ENCODE measurements around the gene KCNQ2.

KCNQ2 gene

DNA sequence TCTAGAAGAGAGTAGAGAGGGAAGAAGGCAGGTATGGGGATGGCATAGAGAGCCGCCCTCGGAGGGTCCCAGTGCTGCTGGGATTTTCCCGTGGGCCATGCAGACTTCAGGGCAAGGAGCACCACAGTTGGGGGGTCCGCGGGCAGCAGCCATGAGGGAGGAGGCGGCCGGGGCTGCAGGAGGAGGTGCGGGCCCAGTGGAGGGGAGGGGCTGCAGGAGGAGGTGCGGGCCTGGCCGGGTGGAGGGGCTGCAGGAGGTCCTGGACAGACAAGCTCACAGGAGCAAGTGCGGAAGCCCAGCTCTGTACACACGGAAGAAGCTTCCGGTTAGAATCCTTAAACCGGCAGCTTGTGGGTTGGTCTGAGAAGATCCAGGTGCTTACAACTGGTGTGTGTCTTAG lies 76.7 kb downstream of the KCNQ2 start:
- H3K27me3 ChIP-seq (ENCODE audit: insufficient read depth, low read length, poor library complexity): no peaks in the 10 kb centered on the region
- no peak overlapping the region for H3K9ac ChIP-seq (ENCODE audit: low read length)
- no peak overlapping the region for H2BK120ac ChIP-seq (ENCODE audit: low read depth, low read length)
- no peaks in the 10 kb centered on the region for H3K36me3 ChIP-seq (ENCODE audit: control insufficient read depth, insufficient read depth, low read length)
- no peak for DNase-seq
- no peak overlapping the region for H2BK15ac ChIP-seq (replicated peaks; ENCODE audit: low read depth)
- H3K4me1 ChIP-seq (ENCODE audit: control insufficient read depth, low read depth, low read length): no peaks in the 10 kb centered on the region
- H4K8ac ChIP-seq (ENCODE audit: low read depth, low read length): no peak overlapping the region
- no peak overlapping the region for H3K4me2 ChIP-seq (ENCODE audit: low read length)
- H3K79me1 ChIP-seq (ENCODE audit: low read length): no peaks in the 10 kb centered on the region
- H3K4me3 ChIP-seq (ENCODE audit: low read length): no peak overlapping the region
- H3K4ac ChIP-seq (ENCODE audit: low read depth, low read length): no peak overlapping the region
- H2BK5ac ChIP-seq (ENCODE audit: low read length): no peak overlapping the region
- H3K23ac ChIP-seq (ENCODE audit: low read length): no peak overlapping the region
- no peak overlapping the region for H4K5ac ChIP-seq (ENCODE audit: low read length)
- H3K27ac ChIP-seq (ENCODE audit: low read depth, low read length): no peak overlapping the region
- no peak overlapping the region for H3K18ac ChIP-seq (ENCODE audit: low read length)
- no peak overlapping the region for H3K56ac ChIP-seq (ENCODE audit: low read length)
- no CpG with 5 or more reads among the region's 14 CpGs for WGBS (ENCODE audit: extremely low coverage, insufficient coverage, low lambda C conversion rate)
- H3K79me2 ChIP-seq (ENCODE audit: control insufficient read depth, insufficient read depth, low read length): no peaks in the 10 kb centered on the region
- H2AK5ac ChIP-seq (ENCODE audit: low read length): no peak overlapping the region

GRCh38 chr20:63394920-63395455 lies 77.5 kb downstream of the KCNQ2 start:
- Histone ChIP-seq H4K8ac (ENCODE audit: low read depth, low read length) (no peak overlapping the region), H3K4me2 (ENCODE audit: low read length) (no peak overlapping the region), H3K27me3 (ENCODE audit: insufficient read depth, low read length, poor library complexity) (no peaks in the 10 kb centered on the region), H3K4me3 (ENCODE audit: low read length) (no peak overlapping the region), H3K79me1 (ENCODE audit: low read length) (no peaks in the 10 kb centered on the region), H3K4ac (ENCODE audit: low read depth, low read length) (no peak overlapping the region), H3K56ac (ENCODE audit: low read length) (no peak overlapping the region), H3K9ac (ENCODE audit: low read length) (no peak overlapping the region), H3K23ac (ENCODE audit: low read length) (no peak overlapping the region), H2AK5ac (ENCODE audit: low read length) (no peak overlapping the region), H3K27ac (ENCODE audit: low read depth, low read length) (no peak overlapping the region), H4K5ac (ENCODE audit: low read length) (no peak overlapping the region), H3K79me2 (ENCODE audit: control insufficient read depth, insufficient read depth, low read length) (no peaks in the 10 kb centered on the region), H3K4me1 (ENCODE audit: control insufficient read depth, low read depth, low read length) (no peaks in the 10 kb centered on the region), H2BK120ac (ENCODE audit: low read depth, low read length) (no peak overlapping the region), H3K18ac (ENCODE audit: low read length) (no peak overlapping the region), H2BK15ac (replicated peaks; ENCODE audit: low read depth) (no peak overlapping the region), H2BK5ac (ENCODE audit: low read length) (no peak overlapping the region), H3K36me3 (ENCODE audit: control insufficient read depth, insufficient read depth, low read length) (no peaks in the 10 kb centered on the region)
- WGBS (ENCODE audit: extremely low coverage, insufficient coverage, low lambda C conversion rate): no CpG with 5 or more reads among the region's 22 CpGs
- no peak for DNase-seq

- Histone ChIP-seq H3K4me2 (ENCODE audit: low read length) (no peak overlapping the region), H3K27me3 (ENCODE audit: insufficient read depth, low read length, poor library complexity) (no peaks in the 10 kb centered on the region), H4K8ac (ENCODE audit: low read depth, low read length) (no peak overlapping the region), H3K56ac (ENCODE audit: low read length) (no peak overlapping the region), H3K36me3 (ENCODE audit: control insufficient read depth, insufficient read depth, low read length) (no peaks in the 10 kb centered on the region), H3K9ac (ENCODE audit: low read length) (no peak overlapping the region), H2BK5ac (ENCODE audit: low read length) (no peak overlapping the region), H2AK5ac (ENCODE audit: low read length) (no peak overlapping the region), H3K4me3 (ENCODE audit: low read length) (no peak overlapping the region), H4K5ac (ENCODE audit: low read length) (no peak overlapping the region), H2BK120ac (ENCODE audit: low read depth, low read length) (no peak overlapping the region), H3K79me2 (ENCODE audit: control insufficient read depth, insufficient read depth, low read length) (no peaks in the 10 kb centered on the region), H3K18ac (ENCODE audit: low read length) (no peak overlapping the region), H3K79me1 (ENCODE audit: low read length) (no peaks in the 10 kb centered on the region), H3K4ac (ENCODE audit: low read depth, low read length) (no peak overlapping the region), H3K23ac (ENCODE audit: low read length) (no peak overlapping the region), H3K27ac (ENCODE audit: low read depth, low read length) (no peak overlapping the region), H2BK15ac (replicated peaks; ENCODE audit: low read depth) (no peak overlapping the region), H3K4me1 (ENCODE audit: control insufficient read depth, low read depth, low read length) (no peaks in the 10 kb centered on the region)
- WGBS (ENCODE audit: extremely low coverage, insufficient coverage, low lambda C conversion rate): no CpG with 5 or more reads among the region's 32 CpGs
- DNase-seq: peak; percentile 42
Measured at GRCh38 chr20:63394069-63394919, 78.2 kb downstream of the KCNQ2 start.

- H2BK5ac ChIP-seq (ENCODE audit: low read length): no peak overlapping the region
- H3K18ac ChIP-seq (ENCODE audit: low read length): no peak overlapping the region
- no CpG with 5 or more reads among the region's 17 CpGs for WGBS (ENCODE audit: extremely low coverage, insufficient coverage, low lambda C conversion rate)
- no peak overlapping the region for H2BK15ac ChIP-seq (replicated peaks; ENCODE audit: low read depth)
- H3K4me3 ChIP-seq (ENCODE audit: low read length): no peak overlapping the region
- H3K4me2 ChIP-seq (ENCODE audit: low read length): no peak overlapping the region
- H2AK5ac ChIP-seq (ENCODE audit: low read length): no peak overlapping the region
- H3K56ac ChIP-seq (ENCODE audit: low read length): no peak overlapping the region
- no peaks in the 10 kb centered on the region for H3K27me3 ChIP-seq (ENCODE audit: insufficient read depth, low read length, poor library complexity)
- no peaks in the 10 kb centered on the region for H3K36me3 ChIP-seq (ENCODE audit: control insufficient read depth, insufficient read depth, low read length)
- no peak overlapping the region for H3K4ac ChIP-seq (ENCODE audit: low read depth, low read length)
- H3K4me1 ChIP-seq (ENCODE audit: control insufficient read depth, low read depth, low read length): no peaks in the 10 kb centered on the region
- no peak for DNase-seq
- H3K9ac ChIP-seq (ENCODE audit: low read length): no peak overlapping the region
- no peak overlapping the region for H4K8ac ChIP-seq (ENCODE audit: low read depth, low read length)
- no peak overlapping the region for H3K23ac ChIP-seq (ENCODE audit: low read length)
- H3K79me1 ChIP-seq (ENCODE audit: low read length): no peaks in the 10 kb centered on the region
- H2BK120ac ChIP-seq (ENCODE audit: low read depth, low read length): no peak overlapping the region
- H3K79me2 ChIP-seq (ENCODE audit: control insufficient read depth, insufficient read depth, low read length): no peaks in the 10 kb centered on the region
- no peak overlapping the region for H3K27ac ChIP-seq (ENCODE audit: low read depth, low read length)
- no peak overlapping the region for H4K5ac ChIP-seq (ENCODE audit: low read length)
Measured at GRCh38 chr20:63393566-63393965, 78.9 kb downstream of the KCNQ2 start.

DNA sequence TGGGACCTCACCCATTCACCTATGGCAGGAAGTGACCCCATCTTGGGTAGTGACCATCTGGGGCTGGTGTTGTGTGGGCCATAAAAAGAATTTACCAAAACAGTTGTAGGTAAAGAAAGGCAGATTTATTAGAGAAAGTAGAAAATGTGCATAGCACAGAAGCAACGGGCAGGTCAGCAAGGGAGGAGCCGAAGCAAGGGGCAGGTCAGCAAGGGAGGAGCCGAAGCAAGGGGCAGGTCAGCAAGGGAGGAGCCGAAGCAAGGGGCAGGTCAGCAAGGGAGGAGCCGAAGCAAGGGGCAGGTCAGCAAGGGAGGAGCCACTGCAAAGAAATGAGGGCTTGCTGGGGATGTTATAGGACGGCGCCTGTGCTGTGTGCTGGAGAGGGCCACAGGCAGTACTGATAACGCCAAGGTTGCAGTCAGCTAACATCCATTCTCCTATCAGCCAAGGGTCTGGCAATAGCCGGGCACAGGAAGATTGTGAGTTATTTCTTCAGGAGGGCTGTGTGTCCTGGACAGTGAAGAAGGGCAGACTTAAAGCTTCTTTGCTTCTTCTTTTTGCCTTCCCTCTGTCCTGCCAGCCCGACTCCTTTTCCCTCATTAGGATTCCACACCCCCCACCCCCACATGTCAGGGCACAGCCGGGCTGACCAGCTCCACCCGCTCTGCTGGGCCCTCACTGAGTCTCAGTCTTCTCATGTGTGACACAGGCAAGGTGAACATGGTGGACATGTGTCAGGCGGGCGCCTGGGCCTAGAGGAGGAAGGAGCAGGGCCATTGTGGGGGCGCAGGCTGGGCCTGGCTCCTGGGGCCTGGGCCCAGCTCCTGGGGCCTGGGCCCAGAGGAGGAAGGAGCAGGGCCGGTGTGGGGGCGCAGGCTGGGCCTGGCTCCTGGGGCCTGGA lies 79.7 kb downstream of the KCNQ2 start:
- no peaks in the 10 kb centered on the region for H3K36me3 ChIP-seq (ENCODE audit: control insufficient read depth, insufficient read depth, low read length)
- H3K4me1 ChIP-seq (ENCODE audit: control insufficient read depth, low read depth, low read length): no peaks in the 10 kb centered on the region
- no peak overlapping the region for H2BK120ac ChIP-seq (ENCODE audit: low read depth, low read length)
- H3K27ac ChIP-seq (ENCODE audit: low read depth, low read length): no peak overlapping the region
- no peak overlapping the region for H3K18ac ChIP-seq (ENCODE audit: low read length)
- H3K27me3 ChIP-seq (ENCODE audit: insufficient read depth, low read length, poor library complexity): no peaks in the 10 kb centered on the region
- H3K4ac ChIP-seq (ENCODE audit: low read depth, low read length): no peak overlapping the region
- H3K4me2 ChIP-seq (ENCODE audit: low read length): no peak overlapping the region
- no peaks in the 10 kb centered on the region for H3K79me2 ChIP-seq (ENCODE audit: control insufficient read depth, insufficient read depth, low read length)
- H2BK15ac ChIP-seq (replicated peaks; ENCODE audit: low read depth): no peak overlapping the region
- no peak overlapping the region for H4K8ac ChIP-seq (ENCODE audit: low read depth, low read length)
- no peak overlapping the region for H4K5ac ChIP-seq (ENCODE audit: low read length)
- H3K9ac ChIP-seq (ENCODE audit: low read length): no peak overlapping the region
- no CpG with 5 or more reads among the region's 17 CpGs for WGBS (ENCODE audit: extremely low coverage, insufficient coverage, low lambda C conversion rate)
- no peak overlapping the region for H2BK5ac ChIP-seq (ENCODE audit: low read length)
- H3K56ac ChIP-seq (ENCODE audit: low read length): no peak overlapping the region
- no peak overlapping the region for H3K4me3 ChIP-seq (ENCODE audit: low read length)
- no peak for DNase-seq
- no peak overlapping the region for H2AK5ac ChIP-seq (ENCODE audit: low read length)
- no peak overlapping the region for H3K23ac ChIP-seq (ENCODE audit: low read length)
- no peaks in the 10 kb centered on the region for H3K79me1 ChIP-seq (ENCODE audit: low read length)

Measured in mesendoderm (in vitro differentiated cells).